Left lung (tissue), 10 donors: ENCODE results near the gene PRM3. TPM values are rescaled to one million over a fixed set of nuclear protein-coding genes. Genes with fewer than 3 reads are reported as not detected.

ENCODE experiments used
- ATAC-seq: fragments of 200-7000 bp; cut with Tn5 transposase; one replicate; pipeline ENCODE4 v1.9.1; 2020; ENCODE audit warnings: moderate library complexity
- DNase-seq, 4 donors: peaks; one replicate each; pipeline ENCODE4 v3.0.0-alpha.2; 2013 to 2020
- H3K27ac ChIP-seq, 2 donors: fragments of 200-600 bp; sonication (generic) in 1 of 2; one replicate each; pipeline versions ENCODE4 v1.5.0 to v1.8.0; 2020 to 2021
- H3K27me3 ChIP-seq, 2 donors: fragments of 200-600 bp; sonication (generic) in 1 of 2; one replicate each; pipeline versions ENCODE4 v1.5.0 to v1.8.0; 2020 to 2021
- H3K36me3 ChIP-seq, 2 donors: fragments of 200-600 bp; sonication (generic) in 1 of 2; one replicate each; pipeline versions ENCODE4 v1.5.0 to v1.8.0; 2020 to 2021
- H3K4me1 ChIP-seq, 2 donors: fragments of 200-600 bp; one replicate each; pipeline ENCODE4 v1.8.0; 2021
- H3K4me3 ChIP-seq, 2 donors: fragments of 200-600 bp; sonication (generic) in 1 of 2; one replicate each; pipeline versions ENCODE4 v1.5.0 to v1.8.0; 2020 to 2021; ENCODE audit warnings: mild to moderate bottlenecking in 1 of 2
- H3K9me3 ChIP-seq, 2 donors: fragments of 200-600 bp; sonication (generic) in 1 of 2; one replicate each; pipeline versions ENCODE4 v1.5.0 to v1.8.0; 2020 to 2021
- CTCF ChIP-seq, 2 donors: fragments of 200-600 bp; sonication (generic) in 1 of 2; IDR thresholded peaks; one replicate each; pipeline versions ENCODE4 v1.5.0 to v1.8.0; 2021; ENCODE audit warnings: antibody characterized with exemption in 2 of 2
- intact Hi-C, 2 donors: fragments of 100-400 bp; cut with DNase I; formaldehyde crosslinking; loops; one replicate each; pipeline versions ENCODE4 v1.11.2 to v1.14.2; 2022
- polyA plus RNA-seq, 6 donors: library from polyadenylated mRNA; unstranded; fragments of 120-200 nt; gene quantifications; one replicate each; pipeline ENCODE4 v1.2.1, GENCODE V29; 2013; ENCODE audit not compliant: insufficient read length in 6 of 6
- total RNA-seq, 2 donors: library from RNA; stranded (reverse); fragmentation: NEBNext Ultra II Directional; extraction: Animal tissue kit (Norgen Biotek cat#: 25700); gene quantifications; one replicate each; pipeline ENCODE4 v1.2.1, GENCODE V29; 2021
- donor health status: DM: no; HTN: yes; CAD: no.
- donor health status: DM: no; HTN: no; CAD: no.

PRM3 gene
- total and polyA plus RNA-seq, 8 donors, result not detected

- Histone ChIP-seq H3K27me3 (no peaks in the 10 kb centered on the region), H3K36me3 (no peaks in the 10 kb centered on the region), H3K4me1 (peaks cover 0 to 62% of the 10 kb centered on the region in 2 donors), H3K27ac (peak overlapping the region in 1 of 2 donors; percentile 77), H3K4me3 (no peak overlapping the region), H3K9me3 (no peaks in the 10 kb centered on the region)
- intact Hi-C loops, result no loop called here
- TF ChIP-seq CTCF (IDR thresholded peaks at IDR 0.05), result no peak
- DNase-seq (no peak), ATAC-seq (no peak)
These were observed 39.6 kb downstream of the PRM3 start for GRCh38 chr16:11233727-11234376.

DNA sequence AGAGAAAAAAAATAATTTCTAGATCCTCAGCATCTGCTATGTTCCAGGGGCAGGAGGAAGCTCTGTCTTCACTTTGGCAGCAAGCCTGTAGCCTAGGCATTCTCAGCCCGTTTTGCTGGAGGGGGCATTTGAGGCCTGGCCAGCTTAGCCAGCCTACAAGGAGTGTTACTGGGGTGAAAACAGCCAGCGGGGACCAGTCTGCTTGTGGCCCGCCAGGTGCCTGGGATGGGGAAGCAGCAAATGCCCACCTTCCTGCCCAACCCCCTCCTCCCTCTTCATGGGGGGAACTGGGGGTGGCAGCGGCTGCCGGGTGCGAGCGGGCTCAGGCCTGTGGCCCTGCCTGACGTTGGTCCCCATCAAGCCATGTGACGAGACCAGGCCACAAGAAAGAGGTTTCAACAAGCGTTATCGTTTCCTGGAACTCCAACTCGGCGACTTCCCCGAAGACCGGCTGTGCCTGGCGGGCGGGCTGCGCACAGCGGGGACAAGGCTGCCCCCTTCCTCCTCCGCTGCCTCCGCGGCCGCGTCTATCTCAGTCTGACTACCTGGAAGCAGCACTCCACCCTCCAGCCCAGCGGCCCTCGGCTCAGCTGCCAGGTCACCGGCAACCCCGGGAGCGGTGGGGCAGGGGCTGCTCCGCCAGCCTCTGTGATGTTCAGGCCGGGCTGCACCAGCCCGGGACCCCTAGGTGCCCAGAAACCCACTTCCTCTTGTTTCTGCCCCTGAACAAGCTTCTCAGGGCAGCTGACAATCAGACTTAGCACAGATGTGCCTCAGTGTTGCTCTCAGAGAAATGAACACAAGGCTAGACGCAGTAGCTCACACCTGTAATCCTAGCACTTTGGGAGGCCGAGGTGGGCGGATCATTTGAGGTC lies 40.3 kb downstream of the PRM3 start:
- peak overlapping the region in 1 of 2 donors; percentile 3 for H3K4me3 ChIP-seq
- DNase-seq, result peak in 3 of 4 donors; percentile 43 to 91 (median 85)
- peak; percentile 60 for ATAC-seq
- TF ChIP-seq CTCF (IDR thresholded peaks at IDR 0.05), result no peak
- peak overlapping the region; percentile 4 to 77 for H3K27ac ChIP-seq
- peaks cover 0 to 62% of the 10 kb centered on the region in 2 donors for H3K4me1 ChIP-seq
- no peaks in the 10 kb centered on the region for H3K9me3 ChIP-seq
- H3K36me3 ChIP-seq, result no peaks in the 10 kb centered on the region
- H3K27me3 ChIP-seq, result no peaks in the 10 kb centered on the region
- intact Hi-C loops, result no loop called here

DNA sequence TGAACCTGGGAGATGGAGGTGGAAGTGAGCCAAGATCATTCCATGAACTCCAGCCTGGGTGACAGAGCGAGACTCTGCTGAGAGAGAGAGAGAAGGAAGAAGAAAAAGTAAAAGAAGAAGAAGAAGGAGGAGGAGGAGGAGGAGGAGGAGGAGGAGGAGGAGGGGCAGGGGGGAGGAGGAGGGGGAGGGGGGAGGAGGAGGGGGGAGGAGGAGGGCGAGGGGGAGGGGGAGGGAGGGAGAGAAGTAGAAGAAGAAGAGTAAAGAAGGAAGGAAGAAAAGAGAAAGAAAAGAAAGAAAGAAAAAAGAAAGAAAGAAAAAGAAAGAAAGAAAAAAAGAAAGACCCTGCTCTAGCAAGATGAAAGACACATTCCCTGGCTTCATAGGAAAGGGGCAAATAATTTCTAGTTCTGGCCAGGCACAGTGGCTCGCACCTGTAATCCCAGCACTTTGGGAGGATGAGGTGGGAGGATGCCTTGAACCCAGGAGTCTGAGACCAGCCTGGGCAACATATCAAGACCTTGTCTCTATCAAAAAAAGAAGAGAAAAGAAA lies 41.1 kb downstream of the PRM3 start:
- TF ChIP-seq CTCF (IDR thresholded peaks at IDR 0.05), result no peak
- H3K27ac ChIP-seq, result peak overlapping the region; percentile 4 to 77

GRCh38 chr16:11231367-11231970 lies 42.0 kb downstream of the PRM3 start:
- H3K36me3 ChIP-seq, result no peaks in the 10 kb centered on the region
- H3K9me3 ChIP-seq, result no peaks in the 10 kb centered on the region
- peaks cover 0 to 50% of the 10 kb centered on the region in 2 donors for H3K4me1 ChIP-seq
- TF ChIP-seq CTCF (IDR thresholded peaks at IDR 0.05), result no peak
- no peak overlapping the region for H3K4me3 ChIP-seq
- H3K27me3 ChIP-seq, result no peaks in the 10 kb centered on the region
- intact Hi-C loops, result no loop called here
- peak overlapping the region in 1 of 2 donors; percentile 6 for H3K27ac ChIP-seq
- DNase-seq (no peak), ATAC-seq (no peak)

More for the DNA sequence above, 41.1 kb downstream of the PRM3 start:
- intact Hi-C loops, result no loop called here
- ATAC-seq (no peak), DNase-seq (no peak)
- Histone ChIP-seq H3K4me1 (peaks cover 0 to 59% of the 10 kb centered on the region in 2 donors), H3K4me3 (no peak overlapping the region), H3K36me3 (no peaks in the 10 kb centered on the region), H3K27me3 (no peaks in the 10 kb centered on the region), H3K9me3 (no peaks in the 10 kb centered on the region)
